Measurements from ENCODE around the gene CCDC183.

DNA sequence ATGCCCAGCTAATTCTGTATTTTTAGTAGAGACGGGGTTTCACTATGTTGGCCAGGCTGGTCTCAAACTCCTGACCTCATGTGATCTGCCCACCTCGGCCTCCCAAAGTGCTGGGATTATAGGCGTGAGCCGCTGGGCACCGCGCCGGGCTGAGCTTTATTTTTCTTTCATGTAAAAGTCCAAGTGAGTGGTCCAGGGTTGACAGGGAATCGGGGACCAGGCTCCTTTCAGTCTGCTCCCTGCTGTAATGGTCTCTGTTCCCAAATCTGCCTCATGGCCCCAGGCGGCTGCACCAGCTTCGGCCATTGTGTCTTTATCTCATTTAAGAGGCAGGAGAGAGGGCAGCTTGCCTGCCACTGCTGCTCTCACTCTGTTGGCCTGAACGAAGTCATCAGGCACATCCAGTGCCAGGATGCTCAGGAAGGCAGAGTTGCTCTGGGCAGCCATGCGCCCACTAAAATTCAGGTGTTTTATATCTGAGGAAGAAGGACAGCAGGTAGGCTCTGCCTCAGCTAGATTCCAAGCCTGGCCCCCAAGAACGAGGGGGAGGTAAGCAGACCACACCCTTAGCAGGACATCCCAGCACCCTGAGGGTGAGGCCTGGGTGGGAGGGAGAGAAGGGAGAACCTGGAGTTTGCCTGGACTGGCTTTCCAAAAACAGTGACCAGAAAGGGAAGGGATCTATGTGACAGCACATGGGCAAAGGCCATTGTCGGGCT, 1.7 kb upstream of the CCDC183 start:
- no peak for TF ChIP-seq RFX5 (IDR thresholded peaks at IDR 0.05; ENCODE audit: low read depth, low read length)
- TF ChIP-seq, protein P1, sequence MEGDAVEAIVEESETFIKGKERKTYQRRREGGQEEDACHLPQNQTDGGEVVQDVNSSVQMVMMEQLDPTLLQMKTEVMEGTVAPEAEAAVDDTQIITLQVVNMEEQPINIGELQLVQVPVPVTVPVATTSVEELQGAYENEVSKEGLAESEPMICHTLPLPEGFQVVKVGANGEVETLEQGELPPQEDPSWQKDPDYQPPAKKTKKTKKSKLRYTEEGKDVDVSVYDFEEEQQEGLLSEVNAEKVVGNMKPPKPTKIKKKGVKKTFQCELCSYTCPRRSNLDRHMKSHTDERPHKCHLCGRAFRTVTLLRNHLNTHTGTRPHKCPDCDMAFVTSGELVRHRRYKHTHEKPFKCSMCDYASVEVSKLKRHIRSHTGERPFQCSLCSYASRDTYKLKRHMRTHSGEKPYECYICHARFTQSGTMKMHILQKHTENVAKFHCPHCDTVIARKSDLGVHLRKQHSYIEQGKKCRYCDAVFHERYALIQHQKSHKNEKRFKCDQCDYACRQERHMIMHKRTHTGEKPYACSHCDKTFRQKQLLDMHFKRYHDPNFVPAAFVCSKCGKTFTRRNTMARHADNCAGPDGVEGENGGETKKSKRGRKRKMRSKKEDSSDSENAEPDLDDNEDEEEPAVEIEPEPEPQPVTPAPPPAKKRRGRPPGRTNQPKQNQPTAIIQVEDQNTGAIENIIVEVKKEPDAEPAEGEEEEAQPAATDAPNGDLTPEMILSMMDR (IDR thresholded peaks at IDR 0.05 in 2 of 3, conservative IDR thresholded peaks at IDR 0.05 in 1 of 3; ENCODE audit: control insufficient read depth in 2 of 3, extremely low read depth in 1 of 3, insufficient read depth in 1 of 3, low read depth in 3 of 3, low read length in 3 of 3), result no peak
- TF ChIP-seq ZNF24 (IDR thresholded peaks at IDR 0.05), result no peak
- no peak for TF ChIP-seq SP1 (IDR thresholded peaks at IDR 0.05; ENCODE audit: low read depth, low read length)
- TF ChIP-seq ZSCAN29 (IDR thresholded peaks at IDR 0.05), result no peak
- TF ChIP-seq FOXM1 (IDR thresholded peaks at IDR 0.05; ENCODE audit: low read depth, low read length), result no peak
- no peak for TF ChIP-seq BACH1 (IDR thresholded peaks at IDR 0.05; ENCODE audit: borderline replicate concordance)
- no peak for TF ChIP-seq MXI1 (IDR thresholded peaks at IDR 0.05; ENCODE audit: low read depth, low read length)
- TF ChIP-seq EZH2 (IDR thresholded peaks at IDR 0.05; ENCODE audit: borderline replicate concordance, control insufficient read depth, low read depth, low read length), result no peak
